ENCODE measurements around the gene RPL37A. TPM values are rescaled to one million over a fixed set of nuclear protein-coding genes. Genes with fewer than 3 reads are reported as not detected.

The RPL37A gene
- total RNA-seq, 4 donors from 2014 or later: 393 to 1,147 (median 736) TPM

DNA sequence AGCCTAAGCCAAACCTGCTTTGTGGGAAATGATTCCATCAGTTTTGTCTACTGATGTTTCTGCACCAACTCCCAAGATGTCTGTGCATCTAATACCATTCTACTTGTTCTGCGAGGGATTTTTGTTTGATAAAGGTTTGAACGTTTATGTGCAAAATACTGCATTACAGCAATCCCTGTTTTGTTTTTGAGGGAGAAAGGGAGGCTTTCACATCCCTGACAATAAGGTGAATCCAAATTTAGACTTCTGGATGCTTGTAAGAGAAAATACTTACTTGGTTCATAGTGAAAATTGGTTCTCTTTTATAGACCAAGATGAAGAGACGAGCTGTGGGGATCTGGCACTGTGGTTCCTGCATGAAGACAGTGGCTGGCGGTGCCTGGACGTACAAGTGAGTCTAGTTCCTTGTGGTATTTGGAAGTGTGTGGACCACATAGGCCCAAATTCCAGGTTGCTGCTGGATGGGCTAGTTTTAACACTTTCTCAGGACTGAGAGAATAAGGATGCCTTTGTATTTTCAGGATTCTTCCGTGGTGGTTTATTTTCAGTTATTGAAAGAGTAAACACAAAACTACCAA, 1.1 kb downstream of the RPL37A start:
- Histone ChIP-seq H3K27ac (peak overlapping the region in 1 of 3 donors; percentile 96), H3K4me3 (replicated peaks in 1 of 3) (peak overlapping the region in 2 of 3 donors; percentile 51 to 92), H3K4me1 (peaks cover 21 to 22% of the 10 kb centered on the region in 2 donors), H3K9me3 (no peaks in the 10 kb centered on the region), H3K36me3 (peaks cover 36 to 44% of the 10 kb centered on the region in 2 donors), H3K27me3 (no peaks in the 10 kb centered on the region)
- no peak for DNase-seq
- TF ChIP-seq POLR2A (IDR thresholded peaks at IDR 0.05) (no peak), CTCF (IDR thresholded peaks at IDR 0.05) (no peak)
- 27 to 35% methylated on average over 6 of the region's 6 CpGs for WGBS, 2 donors
- intact Hi-C loops (cut with DNase I): loop anchor here (10.0 kb wide), 1 partner anchor 85 kb away; the partner anchor contains the start of gene SMARCAL1

DNA sequence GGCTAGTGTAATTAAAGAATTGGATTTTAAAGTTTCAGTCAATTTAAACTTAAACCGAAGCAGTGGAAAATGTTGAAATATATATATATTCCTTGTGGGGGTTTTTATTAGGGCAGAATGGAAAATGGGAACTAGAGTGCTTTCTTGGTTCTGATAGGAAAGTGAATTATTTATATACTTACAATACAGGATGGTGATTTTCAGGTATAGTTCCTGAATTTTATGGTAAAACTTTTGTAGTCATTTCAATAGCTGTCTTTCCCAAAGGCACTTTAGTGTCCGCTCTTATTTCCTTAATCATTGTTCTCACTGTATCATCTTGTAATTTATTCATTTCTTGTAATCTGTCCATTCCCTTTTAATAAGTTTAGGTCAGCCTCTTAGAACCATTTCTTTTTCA, 1.9 kb downstream of the RPL37A start:
- WGBS, 2 donors: 93 to 96% methylated on average over 2 of the region's 2 CpGs
- no peak overlapping the region for H3K4me3 ChIP-seq (replicated peaks in 1 of 3)
- peaks cover 36 to 44% of the 10 kb centered on the region in 2 donors for H3K36me3 ChIP-seq
- intact Hi-C loops (cut with DNase I): no loop called here
- H3K27me3 ChIP-seq: no peaks in the 10 kb centered on the region
- no peaks in the 10 kb centered on the region for H3K9me3 ChIP-seq
- H3K4me1 ChIP-seq: peaks cover 21 to 22% of the 10 kb centered on the region in 2 donors
- no peak overlapping the region for H3K27ac ChIP-seq
- DNase-seq: no peak
- TF ChIP-seq POLR2A (IDR thresholded peaks at IDR 0.05) (no peak), CTCF (IDR thresholded peaks at IDR 0.05) (no peak)

- 94 to 97% methylated on average over 8 of the region's 8 CpGs for WGBS, 2 donors
- no peaks in the 10 kb centered on the region for H3K9me3 ChIP-seq
- no peak overlapping the region for H3K4me3 ChIP-seq (replicated peaks in 1 of 3)
- no peak overlapping the region for H3K27ac ChIP-seq
- intact Hi-C loops (cut with DNase I): no loop called here
- no peak for TF ChIP-seq POLR2A (IDR thresholded peaks at IDR 0.05)
- no peak for TF ChIP-seq CTCF (IDR thresholded peaks at IDR 0.05)
- peaks cover 36 to 44% of the 10 kb centered on the region in 2 donors for H3K36me3 ChIP-seq
- H3K4me1 ChIP-seq: peaks cover 21 to 22% of the 10 kb centered on the region in 2 donors
- no peaks in the 10 kb centered on the region for H3K27me3 ChIP-seq
- DNase-seq: no peak
These were observed 3.2 kb downstream of the RPL37A start for GRCh38 chr2:216501854-216502253.

DNA sequence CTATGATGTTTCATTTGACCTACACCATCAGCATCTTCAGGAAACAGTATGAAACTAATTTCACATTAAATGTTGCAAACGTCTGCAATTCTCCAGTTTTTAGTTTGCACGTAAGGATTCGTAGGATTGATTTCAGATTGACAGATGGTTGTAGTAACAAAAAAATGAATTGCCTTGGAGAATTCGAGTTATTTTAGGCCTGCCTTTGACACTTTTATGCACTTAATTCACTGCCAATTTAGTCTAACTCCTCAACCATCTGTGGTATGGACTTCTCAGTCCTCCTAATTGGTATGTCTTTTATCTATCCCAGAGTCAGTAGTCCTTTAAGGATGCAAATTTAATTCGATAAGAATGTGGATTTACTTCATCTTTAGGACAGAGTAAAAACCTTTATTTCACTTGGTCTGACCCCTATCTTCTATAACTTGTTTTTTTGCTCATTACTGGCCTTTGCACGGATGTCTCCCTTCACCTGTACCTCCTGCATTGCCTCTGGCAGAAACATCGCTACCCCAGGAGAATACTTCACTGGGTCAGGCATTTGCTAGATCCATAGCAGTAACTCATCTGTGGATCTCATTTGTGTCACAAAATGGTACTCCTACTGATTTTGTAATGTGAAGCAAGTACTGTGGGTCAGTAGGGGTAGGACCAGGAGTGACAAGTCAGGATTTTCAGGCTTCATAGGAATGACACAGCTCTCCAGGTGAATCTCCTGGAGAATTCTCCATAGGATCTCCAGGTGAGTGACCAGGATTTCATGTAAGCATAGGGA, 3.9 kb downstream of the RPL37A start:
- no peak overlapping the region for H3K27ac ChIP-seq
- peaks cover 36 to 44% of the 10 kb centered on the region in 2 donors for H3K36me3 ChIP-seq
- no peak overlapping the region for H3K4me3 ChIP-seq (replicated peaks in 1 of 3)
- intact Hi-C loops (cut with DNase I): no loop called here
- no peak for TF ChIP-seq CTCF (IDR thresholded peaks at IDR 0.05)
- no peak for TF ChIP-seq POLR2A (IDR thresholded peaks at IDR 0.05)
- H3K9me3 ChIP-seq: no peaks in the 10 kb centered on the region
- WGBS, 2 donors: 89 to 91% methylated on average over 7 of the region's 7 CpGs
- H3K4me1 ChIP-seq: peaks cover 20% of the 10 kb centered on the region in 2 donors
- H3K27me3 ChIP-seq: no peaks in the 10 kb centered on the region
- DNase-seq: no peak

GRCh38 chr2:216503159-216503629, 4.5 kb downstream of the RPL37A start:
- Histone ChIP-seq H3K4me3 (replicated peaks in 1 of 3) (no peak overlapping the region), H3K27ac (no peak overlapping the region), H3K27me3 (no peaks in the 10 kb centered on the region), H3K4me1 (peaks cover 14% of the 10 kb centered on the region in 2 donors), H3K36me3 (peaks cover 36 to 44% of the 10 kb centered on the region in 2 donors), H3K9me3 (no peaks in the 10 kb centered on the region)
- intact Hi-C loops (cut with DNase I): no loop called here
- WGBS, 2 donors: 91 to 94% methylated on average over 6 of the region's 6 CpGs
- TF ChIP-seq CTCF (IDR thresholded peaks at IDR 0.05) (no peak), POLR2A (IDR thresholded peaks at IDR 0.05) (no peak)
- no peak for DNase-seq

All from thyroid gland (tissue), 4 donors.